Heart right ventricle (tissue), 16 donors: ENCODE results near the gene DOCK3. TPM values are rescaled to one million over a fixed set of nuclear protein-coding genes. Genes with fewer than 3 reads are reported as not detected.
A peak's percentile ranks its signal among the peaks of the same experiment; 100 is the strongest.

Source experiments
- ATAC-seq, 8 donors: fragments of 200-7000 bp; cut with Tn5 transposase; one replicate each; pipeline ENCODE4 v1.9.1; 2020; ENCODE audit warnings: mild to moderate bottlenecking in 8 of 8, moderate library complexity in 8 of 8, moderate number of reproducible peaks in 1 of 8
- DNase-seq, 2 donors: peaks; one replicate each; pipeline ENCODE4 v3.0.0-alpha.2; 2020
- H3K27ac ChIP-seq, 10 donors: fragments of 200-600 bp; sonication (generic) in 2 of 10; one replicate each; pipeline versions ENCODE4 v1.5.0 to v1.8.0; 2020 to 2022; ENCODE audit warnings: mild to moderate bottlenecking in 3 of 10
- H3K27me3 ChIP-seq, 7 donors: fragments of 200-600 bp; one replicate each; pipeline ENCODE4 v1.8.0; 2021 to 2022; ENCODE audit warnings: mild to moderate bottlenecking in 2 of 7
- H3K36me3 ChIP-seq, 9 donors: fragments of 200-600 bp; sonication (generic) in 1 of 9; one replicate each; pipeline versions ENCODE4 v1.5.0 to v1.8.0; 2020 to 2022; ENCODE audit warnings: mild to moderate bottlenecking in 2 of 9
- H3K4me1 ChIP-seq, 9 donors: fragments of 200-600 bp; sonication (generic) in 1 of 9; one replicate each; pipeline versions ENCODE4 v1.5.0 to v1.8.0; 2020 to 2022; ENCODE audit warnings: mild to moderate bottlenecking in 4 of 9
- H3K4me3 ChIP-seq, 10 donors: fragments of 200-600 bp; sonication (generic) in 2 of 10; one replicate each; pipeline versions ENCODE4 v1.5.0 to v1.8.0; 2020 to 2022; ENCODE audit warnings: mild to moderate bottlenecking in 7 of 10, moderate library complexity in 2 of 10
- H3K9me3 ChIP-seq, 11 donors: fragments of 200-600 bp in 10 of 11; sonication (generic) in 2 of 11; one replicate each; pipeline versions ENCODE4 v1.5.0 to v1.8.0; 2013 to 2022; ENCODE audit warnings: mild to moderate bottlenecking in 2 of 11, control low read depth in 1 of 11, moderate library complexity in 1 of 11
- WGBS, 2 donors: extraction: QIAGEN DNeasy Blood & Tissue Kit; methylation state at CpG; one replicate each; pipeline ENCODE4 v1.1.7; 2013; ENCODE audit warnings: inconsistent platforms in 1 of 2; 5-methylcytosine and 5-hydroxymethylcytosine counted together
- intact Hi-C, 10 donors: fragments of 100-400 bp; cut with DNase I; formaldehyde crosslinking; loops; one replicate each; pipeline versions ENCODE4 v1.11.1 to v1.14.2; 2022
- long read RNA-seq, 3 donors: library from polyadenylated mRNA; unstranded; transcript quantifications; one replicate each; pipeline ENCODE4 v2.0.0, GENCODE V29; 2020 to 2021
- polyA plus RNA-seq, 2 donors: library from polyadenylated mRNA; stranded (reverse); fragments of 200-250 nt; gene quantifications; one replicate each; pipeline ENCODE4 v1.2.3, GENCODE V29; 2013
- total RNA-seq, 10 donors: library from RNA; stranded (reverse); fragmentation: NEBNext Ultra II Directional in 3 of 10; extraction: Animal tissue kit (Norgen Biotek cat#: 25700) in 3 of 10; gene quantifications; one replicate each; pipeline versions ENCODE4 v1.2.1 to v1.2.4, GENCODE V29; 2021 to 2023
- TF ChIP-seq, protein P1 (sequence below), 9 donors: fragments of 200-600 bp; sonication (generic) in 2 of 9; IDR thresholded peaks; one replicate each; pipeline versions ENCODE4 v1.5.0 to v1.8.0; 2021 to 2022; ENCODE audit warnings: antibody characterized with exemption in 9 of 9, mild to moderate bottlenecking in 5 of 9, moderate library complexity in 1 of 9
- donor health status: Arrhythmogenic right ventricular cardiomyopathy.
- donor health status: ischemic (EF 13 %, LVEDD 7.1; RV severe dilation, severe dysfunction).
- donor health status: healthy with polysubstance abuse.
- donor health status: DM: no; HTN: yes; CAD: no.
- donor health status: DM: no; HTN: no; CAD: no.
- donor health status: ischemic (EF 25% LVEDD 6.9; RV normal size, moderate dysfunction).
- donor health status: ischemic (EF 25% LVEDD 5.7; RV mildly dilated, moderate dysfunction).
- donor health status: healthy.
- donor health status: DM: yes; HTN: yes; CAD: no.
- donor health status: Ischemic cardiomyopathy.
- donor health status: ischemic (EF 35%, LVEDD 5.7; RV mildly dilated, moderate dysfunction).
- donor health status: nonischemic (EF 11% LVEDD 7.7; RV severe dilation, severe dysfunction).
- donor health status: DM: yes; HTN: yes; CAD: no.
- donor health status: PGD.
- donor health status: ischemic (EF 29% LVEDD 5.4; RV normal size, mild dysfunction).
- donor health status: nonischemic (EF 23%, LVEDD 6.1; RV moderate dilation, normal function).

The DOCK3 gene, protein sequence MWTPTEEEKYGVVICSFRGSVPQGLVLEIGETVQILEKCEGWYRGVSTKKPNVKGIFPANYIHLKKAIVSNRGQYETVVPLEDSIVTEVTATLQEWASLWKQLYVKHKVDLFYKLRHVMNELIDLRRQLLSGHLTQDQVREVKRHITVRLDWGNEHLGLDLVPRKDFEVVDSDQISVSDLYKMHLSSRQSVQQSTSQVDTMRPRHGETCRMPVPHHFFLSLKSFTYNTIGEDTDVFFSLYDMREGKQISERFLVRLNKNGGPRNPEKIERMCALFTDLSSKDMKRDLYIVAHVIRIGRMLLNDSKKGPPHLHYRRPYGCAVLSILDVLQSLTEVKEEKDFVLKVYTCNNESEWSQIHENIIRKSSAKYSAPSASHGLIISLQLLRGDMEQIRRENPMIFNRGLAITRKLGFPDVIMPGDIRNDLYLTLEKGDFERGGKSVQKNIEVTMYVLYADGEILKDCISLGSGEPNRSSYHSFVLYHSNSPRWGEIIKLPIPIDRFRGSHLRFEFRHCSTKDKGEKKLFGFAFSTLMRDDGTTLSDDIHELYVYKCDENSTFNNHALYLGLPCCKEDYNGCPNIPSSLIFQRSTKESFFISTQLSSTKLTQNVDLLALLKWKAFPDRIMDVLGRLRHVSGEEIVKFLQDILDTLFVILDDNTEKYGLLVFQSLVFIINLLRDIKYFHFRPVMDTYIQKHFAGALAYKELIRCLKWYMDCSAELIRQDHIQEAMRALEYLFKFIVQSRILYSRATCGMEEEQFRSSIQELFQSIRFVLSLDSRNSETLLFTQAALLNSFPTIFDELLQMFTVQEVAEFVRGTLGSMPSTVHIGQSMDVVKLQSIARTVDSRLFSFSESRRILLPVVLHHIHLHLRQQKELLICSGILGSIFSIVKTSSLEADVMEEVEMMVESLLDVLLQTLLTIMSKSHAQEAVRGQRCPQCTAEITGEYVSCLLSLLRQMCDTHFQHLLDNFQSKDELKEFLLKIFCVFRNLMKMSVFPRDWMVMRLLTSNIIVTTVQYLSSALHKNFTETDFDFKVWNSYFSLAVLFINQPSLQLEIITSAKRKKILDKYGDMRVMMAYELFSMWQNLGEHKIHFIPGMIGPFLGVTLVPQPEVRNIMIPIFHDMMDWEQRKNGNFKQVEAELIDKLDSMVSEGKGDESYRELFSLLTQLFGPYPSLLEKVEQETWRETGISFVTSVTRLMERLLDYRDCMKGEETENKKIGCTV (N-terminal part only)
- total RNA-seq (1 to 10 TPM; 4.3 to 6.6 (median 4.7) TPM), polyA plus RNA-seq (1 to 10 TPM; 1.2 to 5.0 TPM)
- long read RNA-seq, donor 1, partial matches to known transcripts: 6 of 11 reads
- long read RNA-seq, donor 1, other reads (novel, unspliced or antisense): 5 of 11 reads
- long read RNA-seq, donor 2, partial matches to known transcripts: 2 of 3 reads
- long read RNA-seq, donor 2, other reads (novel, unspliced or antisense): 1 of 3 reads
- long read RNA-seq, donor 3, partial matches to known transcripts: 11 of 15 reads
- long read RNA-seq, donor 3, other reads (novel, unspliced or antisense): 4 of 15 reads

- H3K36me3 ChIP-seq: no peaks in the 10 kb centered on the region
- peaks cover 3 to 72% (median 56%) of the 10 kb centered on the region in 7 donors for H3K27me3 ChIP-seq
- intact Hi-C loops: loop anchor here in 2 of 10 donors (10.0 kb wide), 2 partner anchors 100 to 220 kb away; no protein-coding TSS in a partner anchor
- TF ChIP-seq, protein P1, sequence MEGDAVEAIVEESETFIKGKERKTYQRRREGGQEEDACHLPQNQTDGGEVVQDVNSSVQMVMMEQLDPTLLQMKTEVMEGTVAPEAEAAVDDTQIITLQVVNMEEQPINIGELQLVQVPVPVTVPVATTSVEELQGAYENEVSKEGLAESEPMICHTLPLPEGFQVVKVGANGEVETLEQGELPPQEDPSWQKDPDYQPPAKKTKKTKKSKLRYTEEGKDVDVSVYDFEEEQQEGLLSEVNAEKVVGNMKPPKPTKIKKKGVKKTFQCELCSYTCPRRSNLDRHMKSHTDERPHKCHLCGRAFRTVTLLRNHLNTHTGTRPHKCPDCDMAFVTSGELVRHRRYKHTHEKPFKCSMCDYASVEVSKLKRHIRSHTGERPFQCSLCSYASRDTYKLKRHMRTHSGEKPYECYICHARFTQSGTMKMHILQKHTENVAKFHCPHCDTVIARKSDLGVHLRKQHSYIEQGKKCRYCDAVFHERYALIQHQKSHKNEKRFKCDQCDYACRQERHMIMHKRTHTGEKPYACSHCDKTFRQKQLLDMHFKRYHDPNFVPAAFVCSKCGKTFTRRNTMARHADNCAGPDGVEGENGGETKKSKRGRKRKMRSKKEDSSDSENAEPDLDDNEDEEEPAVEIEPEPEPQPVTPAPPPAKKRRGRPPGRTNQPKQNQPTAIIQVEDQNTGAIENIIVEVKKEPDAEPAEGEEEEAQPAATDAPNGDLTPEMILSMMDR (IDR thresholded peaks at IDR 0.05): no peak
- DNase-seq (peak; percentile 23 to 69), ATAC-seq (peak; percentile 77 to 93 (median 87))
- no peaks in the 10 kb centered on the region for H3K9me3 ChIP-seq
- H3K27ac ChIP-seq: no peak within 1 kb of the TSS
- WGBS, 2 donors: 3 to 4% methylated on average over 56 to 89 of the region's 89 CpGs
- peak within 1 kb of the TSS in 9 of 10 donors; percentile 39 to 57 (median 51) for H3K4me3 ChIP-seq
- H3K4me1 ChIP-seq: peaks cover 0 to 16% (median 5%) of the 10 kb centered on the region in 9 donors
Observed at GRCh38 chr3:50674349-50675178, at the start of gene DOCK3. Gene DOCK3, plus strand, starts transcription at chr3:50674927. Its CDS starts 337 bp downstream, at chr3:50675264.

GRCh38 chr3:50625231-50626182 lies 49.2 kb upstream of the DOCK3 start:
- Histone ChIP-seq H3K4me3 (no peak overlapping the region), H3K9me3 (no peaks in the 10 kb centered on the region), H3K27me3 (no peaks in the 10 kb centered on the region), H3K36me3 (peaks cover 0 to 28% (median 0%) of the 10 kb centered on the region in 9 donors), H3K4me1 (peaks cover 18 to 100% (median 80%) of the 10 kb centered on the region in 9 donors), H3K27ac (peak overlapping the region in 9 of 10 donors; percentile 47 to 97 (median 69))
- 50 to 59% methylated on average over 18 of the region's 18 CpGs for WGBS, 2 donors
- peak in 5 of 8 donors; percentile 6 to 31 (median 27) for ATAC-seq
- intact Hi-C loops: loop anchor here in 1 of 10 donors (10.0 kb wide), 1 partner anchor 749 kb away; no protein-coding TSS in a partner anchor
- DNase-seq: no peak
- TF ChIP-seq, protein P1 (IDR thresholded peaks at IDR 0.05): no peak

DNA sequence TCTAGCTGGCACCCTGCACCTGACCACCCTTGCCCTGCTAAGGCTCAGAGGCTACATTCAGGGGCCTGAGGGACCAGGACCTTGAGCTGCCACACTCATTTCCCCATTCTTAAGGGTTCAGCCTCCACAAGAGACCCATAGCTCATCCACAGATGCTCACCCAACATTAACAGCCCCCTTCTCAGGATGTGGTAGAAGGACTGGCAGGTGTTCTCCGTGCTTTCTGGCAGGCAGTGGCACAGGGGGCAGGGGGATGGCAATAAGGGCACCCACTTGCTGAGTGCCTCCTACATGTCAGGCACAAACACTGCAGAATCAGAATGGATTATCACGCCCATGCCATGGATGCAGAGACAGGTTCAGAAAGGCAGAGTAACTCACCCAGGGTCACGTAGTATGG lies 48.3 kb upstream of the DOCK3 start:
- Histone ChIP-seq H3K36me3 (peaks cover 0 to 30% (median 0%) of the 10 kb centered on the region in 9 donors), H3K27me3 (no peaks in the 10 kb centered on the region), H3K27ac (peak overlapping the region in 9 of 10 donors; percentile 47 to 97 (median 69)), H3K4me1 (peaks cover 18 to 100% (median 79%) of the 10 kb centered on the region in 9 donors), H3K9me3 (no peaks in the 10 kb centered on the region), H3K4me3 (no peak overlapping the region)
- TF ChIP-seq, protein P1 (IDR thresholded peaks at IDR 0.05): no peak
- ATAC-seq (no peak), DNase-seq (no peak)
- WGBS, 2 donors: 75% methylated on average over 3 of the region's 3 CpGs
- intact Hi-C loops: loop anchor here in 1 of 10 donors (10.0 kb wide), 1 partner anchor 748 kb away; no protein-coding TSS in a partner anchor
